Fibroblast of lung (primary cell): ENCODE data around the gene DDR2.

Source experiments
- CTCF ChIP-seq, 2 donors: IDR thresholded peaks in 1 of 2; conservative IDR thresholded peaks in 1 of 2; 1 replicate in 1 of 2; 2 replicates in 1 of 2; pipeline ENCODE4 v1.5.1; 2011 to 2012; ENCODE audit warnings: low read length in 2 of 2, control low read depth in 1 of 2, inconsistent platforms in 1 of 2, low read depth in 1 of 2, mild to moderate bottlenecking in 1 of 2
- EZH2 ChIP-seq: IDR thresholded peaks from 2 replicates; pipeline ENCODE4 v1.5.1; 2012; ENCODE audit warnings: low read length, control low read depth, mild to moderate bottlenecking; ENCODE audit errors: missing control alignments

GRCh38 chr1:162687870-162688269 lies 55.6 kb downstream of the DDR2 start:
- TF ChIP-seq CTCF (conservative IDR thresholded peaks at IDR 0.05 in 1 of 2, IDR thresholded peaks at IDR 0.05 in 1 of 2; ENCODE audit: low read depth in 1 of 2, low read length in 2 of 2) (no peak), EZH2 (no peak)
